SU-DHL-6 (cell line): ENCODE results near the gene DCC.

Experiments used
- H2AFZ ChIP-seq: fragments of 200-600 bp; sonication (generic); 2 replicates; pipeline ENCODE4 v1.6.1; 2014; ENCODE audit warnings: low read depth, mild to moderate bottlenecking, moderate library complexity, mixed read lengths, antibody characterized with exemption, low read length; ENCODE audit not compliant: severe bottlenecking
- H3F3A ChIP-seq: fragments of 200-600 bp; shearing (Covaris generic); 2 replicates; pipeline ENCODE4 v1.6.0; 2016; ENCODE audit warnings: antibody characterized with exemption, mild to moderate bottlenecking; ENCODE audit not compliant: insufficient read depth
- H3K27ac ChIP-seq: fragments of 200-600 bp; sonication (generic); 2 replicates; pipeline ENCODE4 v1.5.1; 2016; ENCODE audit warnings: low read depth, mild to moderate bottlenecking, low read length, moderate library complexity, mixed read lengths
- H3K27me3 ChIP-seq: fragments of 200-600 bp; sonication (generic), shearing (Covaris generic); 2 replicates; pipeline ENCODE4 v1.6.0; 2014; ENCODE audit warnings: mild to moderate bottlenecking, low read length
- H3K36me3 ChIP-seq: fragments of 200-600 bp; sonication (generic); 2 replicates; pipeline ENCODE4 v1.6.1; 2014; ENCODE audit warnings: mild to moderate bottlenecking, low read length, mixed read lengths
- H3K4me2 ChIP-seq: fragments of 300-600, 200-600 bp; shearing (Covaris generic), sonication (generic); 2 replicates; pipeline ENCODE4 v1.6.0; 2014; ENCODE audit warnings: low read length, low read depth, mild to moderate bottlenecking; ENCODE audit not compliant: poor library complexity, severe bottlenecking
- H3K4me3 ChIP-seq: fragments of 200-600 bp; sonication (generic); 2 replicates; pipeline ENCODE4 v1.5.1; 2014; ENCODE audit warnings: antibody characterized with exemption, low read length, mild to moderate bottlenecking, mixed read lengths; ENCODE audit not compliant: insufficient read depth, poor library complexity, severe bottlenecking
- H3K79me2 ChIP-seq: fragments of 200-600 bp; sonication (generic); 2 replicates; pipeline ENCODE4 v1.6.1; 2014; ENCODE audit warnings: mild to moderate bottlenecking, low read length, moderate library complexity; ENCODE audit not compliant: insufficient read depth
- H3K9ac ChIP-seq: fragments of 200-600 bp; sonication (generic); 2 replicates; pipeline ENCODE4 v1.7.0; 2014; ENCODE audit warnings: mild to moderate bottlenecking, low read length
- H3K9me2 ChIP-seq: fragments of 200-600 bp; sonication (generic); replicated peaks from 2 replicates; pipeline ENCODE4 v1.6.1; 2014; ENCODE audit warnings: low read length; ENCODE audit not compliant: insufficient read depth
- H3K9me3 ChIP-seq: fragments of 200-600 bp; sonication (generic); 2 replicates; pipeline ENCODE4 v1.6.1; 2014; ENCODE audit warnings: low read length, mixed read lengths; ENCODE audit not compliant: insufficient read depth
- H4K20me1 ChIP-seq: fragments of 200-600 bp; sonication (generic); 2 replicates; pipeline ENCODE4 v1.6.1; 2014; ENCODE audit warnings: low read depth, mild to moderate bottlenecking, antibody characterized with exemption, low read length, moderate library complexity, mixed read lengths
- EZH2phosphoT487 ChIP-seq: fragments of 200-600 bp; sonication (generic), shearing (Covaris generic); conservative IDR thresholded peaks from 2 replicates; pipeline ENCODE4 v1.6.1; 2018; ENCODE audit warnings: mild to moderate bottlenecking, antibody characterized with exemption, low read length, moderate library complexity, mixed read lengths
- TF ChIP-seq, protein P1 (sequence below): fragments of 200-600 bp; sonication (generic); IDR thresholded peaks from one replicate; pipeline ENCODE4 v1.5.1; 2017; ENCODE audit warnings: antibody characterized with exemption, mild to moderate bottlenecking, low read length, moderate library complexity; ENCODE audit not compliant: insufficient read depth, poor library complexity, severe bottlenecking

DCC gene

DNA sequence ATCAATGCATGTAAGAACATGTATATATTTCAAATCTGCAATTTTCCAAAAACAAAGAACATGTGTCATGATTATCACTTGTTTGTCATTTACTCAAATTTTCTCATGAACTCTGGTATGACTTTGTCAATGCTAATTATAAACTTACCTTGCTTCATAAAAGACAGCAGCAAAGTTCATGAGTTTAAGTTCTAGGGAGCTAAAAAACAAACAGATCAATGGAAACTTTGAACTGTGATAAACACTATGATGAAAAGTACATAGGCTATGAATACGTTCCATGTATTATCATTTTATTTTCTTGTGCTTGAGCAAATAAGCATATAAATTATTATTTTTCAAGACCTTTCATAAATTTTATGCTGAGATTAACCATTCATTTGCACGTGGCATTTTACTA lies 943.7 kb downstream of the DCC start:
- Histone ChIP-seq H3K36me3 (no peaks in the 10 kb centered on the region), H4K20me1 (no peaks in the 10 kb centered on the region), H3K4me2 (no peak overlapping the region), H3K9me2 (no peaks in the 10 kb centered on the region; the same call in 1 of the 2 replicates), H3F3A (no peaks in the 10 kb centered on the region), H3K9me3 (0 out of 2 replicates have a peak, but pooled peaks cover 5% of the 10 kb centered on the region), H3K79me2 (no peaks in the 10 kb centered on the region), H2AFZ (no peak overlapping the region), H3K27ac (no peak overlapping the region), H3K9ac (no peak overlapping the region), H3K27me3 (no peaks in the 10 kb centered on the region), H3K4me3 (no peak overlapping the region)
- TF ChIP-seq, protein P1, sequence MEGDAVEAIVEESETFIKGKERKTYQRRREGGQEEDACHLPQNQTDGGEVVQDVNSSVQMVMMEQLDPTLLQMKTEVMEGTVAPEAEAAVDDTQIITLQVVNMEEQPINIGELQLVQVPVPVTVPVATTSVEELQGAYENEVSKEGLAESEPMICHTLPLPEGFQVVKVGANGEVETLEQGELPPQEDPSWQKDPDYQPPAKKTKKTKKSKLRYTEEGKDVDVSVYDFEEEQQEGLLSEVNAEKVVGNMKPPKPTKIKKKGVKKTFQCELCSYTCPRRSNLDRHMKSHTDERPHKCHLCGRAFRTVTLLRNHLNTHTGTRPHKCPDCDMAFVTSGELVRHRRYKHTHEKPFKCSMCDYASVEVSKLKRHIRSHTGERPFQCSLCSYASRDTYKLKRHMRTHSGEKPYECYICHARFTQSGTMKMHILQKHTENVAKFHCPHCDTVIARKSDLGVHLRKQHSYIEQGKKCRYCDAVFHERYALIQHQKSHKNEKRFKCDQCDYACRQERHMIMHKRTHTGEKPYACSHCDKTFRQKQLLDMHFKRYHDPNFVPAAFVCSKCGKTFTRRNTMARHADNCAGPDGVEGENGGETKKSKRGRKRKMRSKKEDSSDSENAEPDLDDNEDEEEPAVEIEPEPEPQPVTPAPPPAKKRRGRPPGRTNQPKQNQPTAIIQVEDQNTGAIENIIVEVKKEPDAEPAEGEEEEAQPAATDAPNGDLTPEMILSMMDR, result no peak
- TF ChIP-seq EZH2phosphoT487, result no peak

GRCh38 chr18:53305461-53305860 lies 965.5 kb downstream of the DCC start:
- H3K79me2 ChIP-seq, result no peaks in the 10 kb centered on the region
- no peak overlapping the region for H3K27ac ChIP-seq
- H2AFZ ChIP-seq, result no peak overlapping the region
- H3K9ac ChIP-seq, result no peak overlapping the region
- H3K9me2 ChIP-seq, result no peaks in the 10 kb centered on the region
- H4K20me1 ChIP-seq, result no peaks in the 10 kb centered on the region
- H3K4me3 ChIP-seq, result no peak overlapping the region
- no peak for TF ChIP-seq EZH2phosphoT487
- TF ChIP-seq, protein P1, result no peak
- H3K4me2 ChIP-seq, result no peak overlapping the region
- no peaks in the 10 kb centered on the region for H3K27me3 ChIP-seq
- H3F3A ChIP-seq, result no peaks in the 10 kb centered on the region
- H3K36me3 ChIP-seq, result no peaks in the 10 kb centered on the region
- no peaks in the 10 kb centered on the region for H3K9me3 ChIP-seq

DNA sequence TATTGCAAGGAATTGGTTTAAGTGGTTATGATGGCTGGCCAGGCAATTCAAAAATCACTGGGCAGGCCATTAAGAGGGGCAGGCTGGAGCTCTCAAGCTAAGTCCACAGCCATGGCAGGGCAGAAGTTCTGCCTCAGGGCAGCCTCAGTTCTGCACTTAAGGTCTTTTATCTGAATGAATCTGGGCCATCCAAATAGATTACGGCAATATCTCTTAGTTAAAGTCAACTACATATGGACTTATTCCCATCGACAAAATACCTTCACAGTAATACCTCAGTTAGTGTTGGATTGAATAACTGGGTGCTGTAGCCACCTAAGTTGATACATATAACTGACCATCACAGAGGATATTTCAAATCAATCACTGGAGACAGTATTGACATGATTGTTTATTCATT lies 979.6 kb downstream of the DCC start:
- no peaks in the 10 kb centered on the region for H3K27me3 ChIP-seq
- no peaks in the 10 kb centered on the region for H3K9me2 ChIP-seq
- H3F3A ChIP-seq, result no peaks in the 10 kb centered on the region
- H3K4me3 ChIP-seq, result no peak overlapping the region
- no peaks in the 10 kb centered on the region for H4K20me1 ChIP-seq
- TF ChIP-seq EZH2phosphoT487, result no peak
- TF ChIP-seq, protein P1, result no peak
- H3K27ac ChIP-seq, result no peak overlapping the region
- H3K36me3 ChIP-seq, result no peaks in the 10 kb centered on the region
- H3K9me3 ChIP-seq, result no peaks in the 10 kb centered on the region
- no peak overlapping the region for H3K4me2 ChIP-seq
- H2AFZ ChIP-seq, result no peak overlapping the region
- H3K79me2 ChIP-seq, result no peaks in the 10 kb centered on the region
- H3K9ac ChIP-seq, result no peak overlapping the region
